ENCODE results near the gene SEC16B. TPM values are rescaled to one million over a fixed set of nuclear protein-coding genes. Genes with fewer than 3 reads are reported as not detected.

The SEC16B gene
- total and polyA plus RNA-seq, 2 donors = 2.7 to 8.6 TPM

DNA sequence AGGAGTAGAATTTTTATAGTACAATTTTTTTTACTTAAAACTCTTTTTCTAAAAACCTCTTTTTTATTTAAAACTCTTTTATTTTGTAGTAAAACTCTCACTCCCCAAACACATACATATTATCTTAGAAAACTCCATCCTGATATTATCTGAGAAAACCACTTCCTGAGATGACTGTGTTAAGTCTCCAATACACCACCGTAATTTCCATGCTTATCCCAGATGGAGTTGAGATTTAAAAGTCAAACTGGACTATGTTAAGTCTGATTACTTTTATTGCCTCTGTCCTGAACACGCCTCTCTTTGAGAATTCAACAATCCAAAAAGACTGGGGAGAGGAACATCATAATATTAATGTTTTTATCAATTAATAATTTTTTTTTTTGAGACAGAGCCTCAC lies 3.7 kb downstream of the SEC16B start:
- no peak for DNase-seq (ENCODE audit: extremely low spot score)
- Histone ChIP-seq H3K27ac (ENCODE audit: low read depth) (no peak overlapping the region), H3K36me3 (ENCODE audit: insufficient read depth) (no peaks in the 10 kb centered on the region), H3K4me3 (ENCODE audit: low read depth, low read length) (no peak overlapping the region), H3K4me1 (ENCODE audit: insufficient read depth) (no peaks in the 10 kb centered on the region)
- 58% methylated on average over 2 of the region's 2 CpGs for WGBS

DNA sequence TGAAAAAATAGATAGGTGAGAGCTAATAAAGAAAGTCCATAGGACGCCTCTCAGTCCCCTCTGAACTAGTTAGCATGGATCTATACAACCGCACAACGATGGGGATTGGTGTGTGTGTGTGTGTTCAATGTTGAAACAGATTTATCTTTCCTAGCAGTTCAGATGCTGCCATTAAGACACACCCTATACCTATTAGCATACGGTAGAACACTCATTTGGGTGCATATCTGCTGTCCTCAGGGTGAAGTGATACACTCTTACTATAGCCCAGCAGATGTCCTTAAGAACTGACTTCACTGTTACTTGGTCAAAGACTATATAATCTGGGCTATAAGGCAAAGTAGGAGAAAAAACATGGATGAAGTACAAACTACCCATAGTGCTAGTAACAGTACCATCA lies 4.6 kb downstream of the SEC16B start:
- Histone ChIP-seq H3K36me3 (ENCODE audit: insufficient read depth) (no peaks in the 10 kb centered on the region), H3K4me1 (ENCODE audit: insufficient read depth) (no peaks in the 10 kb centered on the region), H3K27ac (ENCODE audit: low read depth) (no peak overlapping the region), H3K4me3 (ENCODE audit: low read depth, low read length) (no peak overlapping the region)
- no peak for DNase-seq (ENCODE audit: extremely low spot score)
- 95% methylated on average over 4 of the region's 4 CpGs for WGBS

DNA sequence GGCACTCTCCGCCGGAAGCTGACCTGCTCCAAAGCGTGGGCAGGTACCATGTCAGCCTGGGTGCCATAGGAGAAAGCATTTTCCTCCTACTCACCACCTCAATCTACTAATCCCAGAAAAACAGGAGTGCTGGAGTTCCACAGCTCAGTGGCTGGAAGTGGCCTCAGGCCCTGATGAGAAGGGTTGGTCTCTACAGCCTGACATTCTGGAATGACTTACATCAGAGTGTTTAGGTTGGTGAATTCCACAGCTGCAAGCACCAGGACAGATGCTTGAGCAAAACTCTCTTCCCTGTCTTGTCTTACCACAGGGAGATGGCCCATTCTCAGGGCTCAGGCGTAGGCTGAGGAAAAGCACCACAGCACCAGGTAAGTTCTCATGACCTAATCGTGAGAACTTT lies 5.5 kb downstream of the SEC16B start:
- Histone ChIP-seq H3K36me3 (ENCODE audit: insufficient read depth) (no peaks in the 10 kb centered on the region), H3K4me3 (ENCODE audit: low read depth, low read length) (no peak overlapping the region), H3K27ac (ENCODE audit: low read depth) (no peak overlapping the region), H3K4me1 (ENCODE audit: insufficient read depth) (no peaks in the 10 kb centered on the region)
- WGBS = 97% methylated on average over 5 of the region's 5 CpGs
- no peak for DNase-seq (ENCODE audit: extremely low spot score)

DNA sequence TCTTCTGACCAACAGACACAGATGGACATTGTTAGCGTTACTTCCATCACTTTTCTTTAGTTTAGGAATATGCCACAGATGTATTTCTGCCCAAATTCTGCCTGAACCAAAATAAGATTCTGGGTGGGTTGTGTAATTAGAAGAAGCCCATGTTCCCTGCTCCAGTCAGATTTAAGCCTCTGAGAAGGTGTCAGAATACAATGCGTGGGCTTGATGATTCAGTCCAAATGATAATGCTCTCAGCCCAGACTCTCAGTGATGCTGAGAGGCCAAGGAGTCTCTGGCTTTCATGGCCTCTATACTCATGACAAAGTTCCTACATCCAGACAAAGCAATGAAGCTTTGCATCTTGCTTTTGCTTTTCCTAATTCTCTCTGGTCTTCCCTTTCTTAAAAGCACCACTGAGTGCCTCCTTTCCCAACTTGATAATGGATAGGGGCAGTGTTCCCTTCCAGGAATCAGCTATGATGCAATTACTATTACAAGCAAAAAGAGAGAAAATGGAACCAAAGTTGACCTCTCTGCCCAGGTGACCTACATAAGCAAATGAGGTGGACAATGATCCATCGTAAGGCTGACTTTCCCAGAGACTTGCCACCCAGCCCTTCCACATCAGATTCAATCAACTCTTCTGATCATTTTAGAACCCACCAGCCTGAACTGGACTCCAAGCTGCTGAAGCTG lies 8.8 kb downstream of the SEC16B start:
- DNase-seq (ENCODE audit: extremely low spot score) = no peak
- no peaks in the 10 kb centered on the region for H3K36me3 ChIP-seq (ENCODE audit: insufficient read depth)
- no peak overlapping the region for H3K4me3 ChIP-seq (ENCODE audit: low read depth, low read length)
- 94% methylated on average over 3 of the region's 3 CpGs for WGBS
- H3K4me1 ChIP-seq (ENCODE audit: insufficient read depth) = no peaks in the 10 kb centered on the region
- H3K27ac ChIP-seq (ENCODE audit: low read depth) = no peak overlapping the region

DNA sequence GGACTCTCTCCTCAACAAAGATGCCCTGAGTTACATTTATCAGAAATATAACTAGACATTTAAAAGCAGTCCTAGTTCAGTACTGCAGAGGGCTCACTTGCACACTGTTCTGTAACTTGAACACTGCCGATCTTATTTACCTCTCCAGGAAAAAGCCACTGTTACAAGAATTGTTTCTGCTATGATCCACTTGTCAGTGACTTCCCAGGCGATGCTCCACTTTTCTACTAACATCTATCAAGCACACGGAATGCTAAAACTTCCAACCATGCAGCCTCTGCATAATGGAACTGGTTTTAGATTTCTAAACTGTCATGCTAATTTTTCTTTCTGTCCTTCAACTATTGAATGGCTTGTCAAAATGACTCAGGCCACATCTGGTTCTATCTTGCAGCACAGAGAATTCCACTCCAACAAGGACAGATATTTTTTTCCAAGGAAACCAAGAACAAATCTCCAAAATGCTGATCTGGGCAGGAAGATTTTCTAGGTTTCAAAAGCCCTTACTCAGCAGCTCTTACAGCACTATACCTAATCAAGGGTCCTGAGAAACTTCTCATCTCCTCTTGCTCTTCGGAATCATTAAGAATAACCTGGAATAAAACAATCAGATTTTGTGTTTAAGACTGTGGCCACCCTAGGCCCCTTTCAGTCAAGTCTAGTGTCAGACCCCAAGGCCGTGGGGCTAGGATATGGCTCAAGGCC lies 9.9 kb downstream of the SEC16B start:
- Histone ChIP-seq H3K4me3 (ENCODE audit: low read depth, low read length) (no peak overlapping the region), H3K4me1 (ENCODE audit: insufficient read depth) (no peaks in the 10 kb centered on the region), H3K36me3 (ENCODE audit: insufficient read depth) (no peaks in the 10 kb centered on the region), H3K27ac (ENCODE audit: low read depth) (no peak overlapping the region)
- 68% methylated on average over 5 of the region's 5 CpGs for WGBS
- no peak for DNase-seq (ENCODE audit: extremely low spot score)

DNA sequence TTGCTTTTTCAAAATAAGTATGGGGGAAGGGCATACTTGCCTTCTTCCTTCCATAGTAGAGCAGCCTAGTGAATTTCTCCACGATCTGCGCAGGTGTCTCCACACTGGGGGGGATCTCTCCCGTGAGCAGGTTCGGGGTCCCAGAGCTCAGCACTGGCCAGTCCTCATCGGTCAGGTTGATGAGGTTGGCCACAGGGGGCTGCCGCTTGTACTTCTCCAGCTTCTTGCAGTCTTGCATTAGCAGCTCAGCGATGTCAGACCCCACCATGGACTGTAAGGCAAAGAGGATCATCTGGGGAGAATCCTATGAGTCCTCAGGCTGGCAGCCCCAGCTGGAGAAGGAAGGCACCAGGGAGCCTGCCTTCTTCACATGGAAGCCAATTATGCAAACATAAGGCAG lies 11.8 kb downstream of the SEC16B start:
- no peaks in the 10 kb centered on the region for H3K4me1 ChIP-seq (ENCODE audit: insufficient read depth)
- H3K27ac ChIP-seq (ENCODE audit: low read depth) = no peak overlapping the region
- no peaks in the 10 kb centered on the region for H3K36me3 ChIP-seq (ENCODE audit: insufficient read depth)
- 92% methylated on average over 7 of the region's 7 CpGs for WGBS
- H3K4me3 ChIP-seq (ENCODE audit: low read depth, low read length) = no peak overlapping the region
- DNase-seq (ENCODE audit: extremely low spot score) = no peak

DNA sequence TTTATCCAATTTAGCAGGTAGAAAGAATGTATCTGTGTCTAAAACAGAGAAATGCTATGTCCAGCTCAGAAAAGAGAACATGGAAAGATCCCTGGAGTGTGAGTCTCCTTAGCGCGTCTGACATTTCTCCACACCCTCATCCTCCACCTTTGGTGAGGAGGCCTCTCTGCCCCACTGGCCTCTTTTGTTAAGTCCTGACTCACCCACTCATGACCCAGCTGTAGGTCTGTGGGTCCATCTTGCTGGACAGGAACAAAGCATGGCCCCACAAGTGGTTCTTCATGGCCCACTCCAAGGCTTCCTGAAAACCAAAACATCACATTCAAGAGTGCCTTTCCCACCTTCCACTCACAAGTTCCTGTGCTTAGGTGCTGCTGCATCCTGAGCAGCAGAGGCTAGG lies 15.8 kb downstream of the SEC16B start:
- H3K4me1 ChIP-seq (ENCODE audit: insufficient read depth) = no peaks in the 10 kb centered on the region
- H3K27ac ChIP-seq (ENCODE audit: low read depth) = no peak overlapping the region
- DNase-seq (ENCODE audit: extremely low spot score) = no peak
- no peak overlapping the region for H3K4me3 ChIP-seq (ENCODE audit: low read depth, low read length)
- WGBS = over 99% methylated on average over 2 of the region's 2 CpGs
- H3K36me3 ChIP-seq (ENCODE audit: insufficient read depth) = no peaks in the 10 kb centered on the region

DNA sequence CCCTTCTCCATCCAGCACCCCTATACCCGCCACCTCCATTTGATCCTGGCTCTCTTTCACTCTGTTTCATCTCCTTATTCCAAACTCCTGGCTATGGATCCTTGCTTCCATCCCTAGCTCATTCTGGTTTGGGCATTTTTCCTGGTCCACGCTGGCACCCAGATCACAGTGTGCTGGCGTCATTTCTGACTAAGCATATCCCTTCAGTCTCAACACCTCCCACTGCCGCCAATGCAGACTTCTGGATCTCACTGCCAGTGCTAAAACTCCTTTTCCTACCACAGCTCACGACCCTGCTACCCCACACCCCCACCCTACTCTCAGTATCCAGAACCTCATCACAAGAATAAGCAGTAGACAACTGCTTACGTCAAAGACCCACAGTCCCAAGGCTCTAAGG lies 16.3 kb downstream of the SEC16B start:
- no peak for DNase-seq (ENCODE audit: extremely low spot score)
- Histone ChIP-seq H3K4me1 (ENCODE audit: insufficient read depth) (no peaks in the 10 kb centered on the region), H3K4me3 (ENCODE audit: low read depth, low read length) (no peak overlapping the region), H3K36me3 (ENCODE audit: insufficient read depth) (no peaks in the 10 kb centered on the region), H3K27ac (ENCODE audit: low read depth) (no peak overlapping the region)
- WGBS = 92% methylated on average over 6 of the region's 6 CpGs

DNA sequence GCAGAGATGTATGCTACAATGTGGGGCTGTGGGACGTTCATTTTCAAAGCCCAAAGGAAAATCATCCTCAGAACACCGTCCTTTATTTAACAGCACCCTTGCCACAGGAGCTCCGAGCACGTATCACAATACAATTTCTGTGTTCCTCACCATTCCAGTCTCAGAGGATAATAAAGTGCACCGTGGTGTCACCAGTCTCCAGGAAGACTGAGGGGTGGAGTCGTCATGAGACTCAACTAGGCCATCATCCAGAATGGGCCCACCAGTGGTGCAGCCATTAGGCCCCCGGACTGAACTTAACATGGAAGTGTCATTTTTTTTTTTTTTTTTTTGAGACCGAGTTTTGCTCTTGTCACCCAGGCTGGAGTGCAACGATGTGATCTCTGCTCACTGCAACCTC lies 17.2 kb downstream of the SEC16B start:
- Histone ChIP-seq H3K36me3 (ENCODE audit: insufficient read depth) (no peaks in the 10 kb centered on the region), H3K4me1 (ENCODE audit: insufficient read depth) (no peaks in the 10 kb centered on the region), H3K4me3 (ENCODE audit: low read depth, low read length) (no peak overlapping the region), H3K27ac (ENCODE audit: low read depth) (no peak overlapping the region)
- no peak for DNase-seq (ENCODE audit: extremely low spot score)
- WGBS = 94% methylated on average over 9 of the region's 9 CpGs

DNA sequence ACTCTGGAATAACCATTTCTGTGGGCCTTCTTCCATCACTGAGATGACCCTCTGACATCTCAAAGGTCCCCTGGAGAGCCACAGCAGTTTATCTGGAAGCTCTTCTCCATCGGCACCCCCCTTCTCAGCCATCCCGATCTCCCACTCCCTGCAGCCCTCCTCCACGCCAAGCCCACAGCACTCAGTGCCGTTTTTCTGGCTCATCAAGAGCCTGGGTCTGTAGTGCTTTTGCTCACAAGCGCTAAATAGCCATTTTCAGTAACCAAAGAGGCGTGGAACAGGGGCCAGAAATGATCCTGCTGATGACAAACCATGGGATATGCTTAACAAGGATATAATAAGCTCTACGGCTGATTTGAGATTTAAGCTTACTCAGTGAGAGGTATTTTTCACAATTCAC lies 17.6 kb downstream of the SEC16B start:
- 90% methylated on average over 7 of the region's 7 CpGs for WGBS
- H3K4me3 ChIP-seq (ENCODE audit: low read depth, low read length) = no peak overlapping the region
- no peak for DNase-seq (ENCODE audit: extremely low spot score)
- no peaks in the 10 kb centered on the region for H3K4me1 ChIP-seq (ENCODE audit: insufficient read depth)
- no peak overlapping the region for H3K27ac ChIP-seq (ENCODE audit: low read depth)
- no peaks in the 10 kb centered on the region for H3K36me3 ChIP-seq (ENCODE audit: insufficient read depth)

DNA sequence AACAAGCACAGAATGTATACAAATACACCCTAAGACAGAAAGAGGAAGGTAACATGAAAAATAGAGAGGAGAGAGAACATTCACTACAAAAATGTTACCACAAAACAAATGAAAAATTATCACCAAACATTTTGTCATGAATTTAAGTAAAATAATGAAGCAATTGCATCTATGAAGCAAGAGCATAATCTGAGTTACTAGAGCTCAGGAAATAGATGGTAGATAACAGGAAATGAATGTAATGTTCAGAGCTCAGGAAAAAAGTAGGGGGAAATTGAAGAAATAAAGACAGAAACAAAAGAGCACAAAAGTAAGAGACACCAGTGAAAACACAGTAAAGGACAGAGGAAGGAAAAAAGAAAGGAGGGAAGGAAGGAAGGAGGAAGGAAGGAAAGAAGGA lies 19.4 kb downstream of the SEC16B start:
- H3K4me1 ChIP-seq (ENCODE audit: insufficient read depth) = no peaks in the 10 kb centered on the region
- H3K27ac ChIP-seq (ENCODE audit: low read depth) = no peak overlapping the region
- H3K4me3 ChIP-seq (ENCODE audit: low read depth, low read length) = no peak overlapping the region
- no peaks in the 10 kb centered on the region for H3K36me3 ChIP-seq (ENCODE audit: insufficient read depth)
- no peak for DNase-seq (ENCODE audit: extremely low spot score)

DNA sequence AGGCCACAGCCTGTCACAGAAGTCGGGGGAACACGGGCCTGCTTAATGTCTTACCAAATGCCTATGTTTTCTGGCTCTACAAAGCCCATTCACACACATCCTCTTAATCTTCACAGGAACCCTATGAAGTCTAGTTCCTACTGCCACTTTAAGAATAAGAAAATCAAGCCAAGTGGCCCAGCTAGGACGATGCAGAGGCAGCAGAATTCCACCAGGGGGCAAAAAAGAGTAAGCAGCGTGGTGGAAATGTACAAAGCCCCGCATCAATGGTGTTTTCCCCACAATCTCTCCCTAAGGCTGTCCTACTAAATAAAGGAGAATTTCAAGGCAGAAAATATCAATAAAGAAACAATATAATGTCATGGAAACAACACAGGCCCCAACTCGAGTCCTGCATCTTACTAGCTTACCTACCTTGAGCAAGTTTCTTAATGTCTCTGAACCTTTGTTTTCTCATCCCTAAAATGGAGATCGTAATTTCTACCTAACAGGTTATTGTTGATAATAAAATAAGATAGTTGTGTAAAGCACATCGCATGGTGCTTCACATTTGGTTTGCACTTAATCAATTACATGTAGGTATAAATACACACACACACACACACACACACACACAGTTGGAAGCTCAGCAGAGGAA lies 21.4 kb downstream of the SEC16B start:
- peak; percentile 73 for DNase-seq (ENCODE audit: extremely low spot score)
- Histone ChIP-seq H3K4me3 (ENCODE audit: low read depth, low read length) (no peak overlapping the region), H3K4me1 (ENCODE audit: insufficient read depth) (no peaks in the 10 kb centered on the region), H3K36me3 (ENCODE audit: insufficient read depth) (no peaks in the 10 kb centered on the region), H3K27ac (ENCODE audit: low read depth) (no peak overlapping the region)
- WGBS = 20% methylated on average over 8 of the region's 8 CpGs

DNA sequence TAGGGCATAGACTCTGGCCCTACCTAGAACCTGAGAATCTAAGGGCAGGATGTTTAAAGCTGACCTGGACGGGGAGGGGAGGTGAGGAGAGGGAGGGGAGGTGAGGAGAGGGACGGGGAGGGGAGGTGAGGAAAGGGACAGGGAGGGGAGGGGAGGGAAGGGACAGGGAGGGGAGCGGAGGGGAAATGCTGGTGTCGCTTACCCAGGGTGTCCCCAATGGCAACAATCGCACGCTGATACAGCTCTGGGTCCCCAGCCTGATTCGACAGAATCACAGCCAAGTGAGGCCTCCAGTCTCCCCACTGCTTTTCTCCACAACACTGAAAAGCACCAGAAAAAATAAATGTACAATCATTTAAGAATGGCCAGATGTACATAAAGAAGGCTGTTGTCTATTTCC lies 22.2 kb downstream of the SEC16B start:
- Histone ChIP-seq H3K4me1 (ENCODE audit: insufficient read depth) (no peaks in the 10 kb centered on the region), H3K4me3 (ENCODE audit: low read depth, low read length) (no peak overlapping the region), H3K27ac (ENCODE audit: low read depth) (no peak overlapping the region), H3K36me3 (ENCODE audit: insufficient read depth) (no peaks in the 10 kb centered on the region)
- WGBS = 82% methylated on average over 7 of the region's 7 CpGs
- DNase-seq (ENCODE audit: extremely low spot score) = no peak

DNA sequence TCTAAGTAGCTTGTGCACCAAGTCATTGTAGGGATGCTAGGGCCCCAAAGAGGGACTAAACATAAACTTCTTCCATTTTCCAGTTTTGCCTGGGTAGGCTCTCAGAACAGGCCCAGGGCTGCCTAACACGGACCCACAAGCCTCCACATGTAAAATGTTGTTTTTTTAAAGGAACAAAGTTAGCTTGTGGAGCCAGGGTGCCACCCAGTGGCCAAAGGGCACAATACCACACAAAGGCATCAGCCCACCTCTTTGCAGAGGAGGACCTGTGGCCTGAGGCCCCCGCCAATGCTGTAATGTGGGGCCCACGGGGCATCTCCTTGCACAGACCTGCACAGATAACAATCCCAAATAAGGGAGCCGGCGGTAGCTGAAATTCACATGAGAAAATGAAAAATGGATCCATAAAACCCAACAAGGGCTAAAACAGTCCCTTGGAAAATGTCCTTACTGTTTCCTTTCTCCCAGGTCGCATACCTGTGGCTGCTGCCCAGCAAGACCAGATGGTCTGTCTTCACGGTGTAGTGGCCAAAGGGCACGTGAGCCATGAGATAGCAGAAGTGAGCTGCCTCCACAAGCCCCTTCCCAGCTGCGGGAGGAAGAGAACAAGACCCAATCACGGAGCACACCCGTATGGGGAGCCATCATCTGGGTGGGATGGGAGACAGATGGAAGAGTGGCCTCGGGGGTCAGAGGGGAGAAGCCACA lies 23.8 kb downstream of the SEC16B start:
- H3K27ac ChIP-seq (ENCODE audit: low read depth) = no peak overlapping the region
- DNase-seq (ENCODE audit: extremely low spot score) = peak; percentile 54
- no peaks in the 10 kb centered on the region for H3K36me3 ChIP-seq (ENCODE audit: insufficient read depth)
- WGBS = 58% methylated on average over 12 of the region's 12 CpGs
- H3K4me3 ChIP-seq (ENCODE audit: low read depth, low read length) = no peak overlapping the region
- H3K4me1 ChIP-seq (ENCODE audit: insufficient read depth) = no peaks in the 10 kb centered on the region

All from urinary bladder (tissue), 4 donors.